Measurements from ENCODE around the gene CCNK. TPM values are rescaled to one million over a fixed set of nuclear protein-coding genes. Genes with fewer than 3 reads are reported as not detected.
A peak's percentile ranks its signal among the peaks of the same experiment; 100 is the strongest.

CCNK gene
- total and polyA plus RNA-seq, 2 of the 13 experiments (the other 11 are each of a cell fraction or from before 2014, with no cell fraction given): 4.9 to 9.7 TPM

GRCh38 chr14:99549684-99550083 lies 68.5 kb downstream of the CCNK start (continued):
- TF ChIP-seq ZBTB40 (IDR thresholded peaks at IDR 0.05): no peak
- TF ChIP-seq ZBTB40 (CRISPR knock-in tag; IDR thresholded peaks at IDR 0.05): no peak
- no peak for TF ChIP-seq TARDBP (CRISPR knock-in tag; IDR thresholded peaks at IDR 0.05)
- TF ChIP-seq AHR (CRISPR knock-in tag; IDR thresholded peaks at IDR 0.05): no peak
- TF ChIP-seq GATA4 (IDR thresholded peaks at IDR 0.05; ENCODE audit: borderline replicate concordance, low read depth): no peak
- no peak for TF ChIP-seq ZNF773 (CRISPR knock-in tag; IDR thresholded peaks at IDR 0.05; ENCODE audit: borderline replicate concordance)
- TF ChIP-seq ZNF652 (CRISPR knock-in tag; IDR thresholded peaks at IDR 0.05; ENCODE audit: borderline replicate concordance, low read depth): no peak
- no peak for TF ChIP-seq AFF4 (CRISPR knock-in tag; IDR thresholded peaks at IDR 0.05)
- TF ChIP-seq SAFB2 (CRISPR knock-in tag; IDR thresholded peaks at IDR 0.05; ENCODE audit: borderline replicate concordance, low read depth): no peak
- TF ChIP-seq BRCA1 (CRISPR knock-in tag; IDR thresholded peaks at IDR 0.05): no peak
- no peak for TF ChIP-seq ZNF12 (CRISPR knock-in tag; IDR thresholded peaks at IDR 0.05)
- TF ChIP-seq ZBTB42 (CRISPR knock-in tag; IDR thresholded peaks at IDR 0.05): no peak
- no peak for TF ChIP-seq ZNF7 (CRISPR knock-in tag; IDR thresholded peaks at IDR 0.05)
- no peak for TF ChIP-seq TAF15 (IDR thresholded peaks at IDR 0.05; ENCODE audit: low read depth, low read length, poor library complexity, severe bottlenecking)
- TF ChIP-seq REL (CRISPR knock-in tag; conservative IDR thresholded peaks at IDR 0.05): no peak
- TF ChIP-seq ZNF589 (CRISPR knock-in tag; conservative IDR thresholded peaks at IDR 0.05): no peak
- TF ChIP-seq ZNF263 (CRISPR knock-in tag; IDR thresholded peaks at IDR 0.05): peak; percentile 77
- no peak for TF ChIP-seq ZSCAN9 (CRISPR knock-in tag; IDR thresholded peaks at IDR 0.05; ENCODE audit: borderline replicate concordance)
- no peak for TF ChIP-seq ZNF737 (CRISPR knock-in tag; IDR thresholded peaks at IDR 0.05; ENCODE audit: borderline replicate concordance)
- TF ChIP-seq ZNF382 (CRISPR knock-in tag; IDR thresholded peaks at IDR 0.05; ENCODE audit: borderline replicate concordance): no peak
- TF ChIP-seq CHD2 (IDR thresholded peaks at IDR 0.05; ENCODE audit: low read depth, low read length): no peak

All from HepG2 (cell line).